ENCODE measurements around the gene LRCH1. TPM values are rescaled to one million over a fixed set of nuclear protein-coding genes. Genes with fewer than 3 reads are reported as not detected.

Gene LRCH1
- total and polyA plus RNA-seq, 2 donors (not counting 1 experiment from before 2014, with no cell fraction given): 12.0 to 12.4 TPM

DNA sequence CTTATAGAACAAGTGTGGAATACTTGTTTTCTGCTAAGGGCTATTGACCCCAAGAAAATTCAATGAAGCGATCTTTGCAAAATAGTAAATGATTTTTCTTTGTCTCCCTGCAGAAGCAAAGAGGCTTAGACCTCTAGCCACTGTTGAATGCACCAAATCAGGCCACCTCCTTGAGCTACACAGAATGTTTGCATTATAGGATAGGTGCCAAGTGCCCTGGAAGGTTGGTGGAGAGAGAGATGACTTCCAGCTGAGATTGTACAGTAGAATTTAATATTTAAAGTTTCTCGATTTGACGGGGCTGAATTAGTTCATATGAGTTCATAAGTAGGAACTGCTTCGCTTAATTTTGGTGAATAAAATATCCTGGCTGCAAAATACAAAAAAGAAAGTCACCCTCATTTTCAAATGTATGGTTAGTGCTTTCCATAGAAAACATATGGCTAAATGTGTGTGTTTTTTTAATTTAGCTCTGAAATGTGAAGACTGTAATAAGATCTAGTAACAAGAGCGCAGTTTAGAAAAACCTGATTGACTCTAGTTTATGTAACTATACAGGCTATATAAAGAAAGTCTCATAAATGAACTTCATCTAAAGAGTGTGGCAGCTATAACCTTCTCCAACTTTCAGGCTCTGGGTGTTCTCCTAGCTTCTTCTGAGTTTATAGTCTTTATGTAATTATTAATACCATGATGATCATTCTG is 41.6 kb downstream of the LRCH1 start:
- TF ChIP-seq CTCF (conservative IDR thresholded peaks at IDR 0.05 in 1 of 2, IDR thresholded peaks at IDR 0.05 in 1 of 2; ENCODE audit: low read depth in 1 of 2, low read length in 2 of 2) (no peak), EZH2 (IDR thresholded peaks at IDR 0.05; ENCODE audit: low read length, missing control alignments) (no peak)
- no peak for DNase-seq (ENCODE audit: low read depth in 2 of 2)
- Histone ChIP-seq H3K4me3 (replicated peaks in 1 of 4; ENCODE audit: control extremely low read depth in 1 of 4, insufficient read depth in 1 of 4, low read depth in 3 of 4, low read length in 4 of 4) (no peak overlapping the region), H3K27ac (ENCODE audit: insufficient read depth, low read length) (no peak overlapping the region), H4K20me1 (ENCODE audit: control insufficient read depth, extremely low read depth, insufficient read depth, low read length) (no peaks in the 10 kb centered on the region), H3K9me3 (ENCODE audit: control insufficient read depth, insufficient read depth, low read depth, low read length) (no peaks in the 10 kb centered on the region), H3K4me1 (ENCODE audit: control insufficient read depth, extremely low read depth, insufficient read depth, low read length) (peaks cover 3% of the 10 kb centered on the region), H3K79me2 (ENCODE audit: control insufficient read depth, insufficient read depth, low read length) (peaks cover 28% of the 10 kb centered on the region), H3K4me2 (ENCODE audit: extremely low read depth, insufficient read depth, low read length) (no peak overlapping the region), H3K27me3 (ENCODE audit: control insufficient read depth, insufficient read depth, low read length) (no peaks in the 10 kb centered on the region), H3K36me3 (ENCODE audit: control insufficient read depth, insufficient read depth, low read length) (no peaks in the 10 kb centered on the region), H2AFZ (ENCODE audit: low read length) (no peak overlapping the region), H3K9ac (ENCODE audit: insufficient read depth, low read length) (no peak overlapping the region)

DNA sequence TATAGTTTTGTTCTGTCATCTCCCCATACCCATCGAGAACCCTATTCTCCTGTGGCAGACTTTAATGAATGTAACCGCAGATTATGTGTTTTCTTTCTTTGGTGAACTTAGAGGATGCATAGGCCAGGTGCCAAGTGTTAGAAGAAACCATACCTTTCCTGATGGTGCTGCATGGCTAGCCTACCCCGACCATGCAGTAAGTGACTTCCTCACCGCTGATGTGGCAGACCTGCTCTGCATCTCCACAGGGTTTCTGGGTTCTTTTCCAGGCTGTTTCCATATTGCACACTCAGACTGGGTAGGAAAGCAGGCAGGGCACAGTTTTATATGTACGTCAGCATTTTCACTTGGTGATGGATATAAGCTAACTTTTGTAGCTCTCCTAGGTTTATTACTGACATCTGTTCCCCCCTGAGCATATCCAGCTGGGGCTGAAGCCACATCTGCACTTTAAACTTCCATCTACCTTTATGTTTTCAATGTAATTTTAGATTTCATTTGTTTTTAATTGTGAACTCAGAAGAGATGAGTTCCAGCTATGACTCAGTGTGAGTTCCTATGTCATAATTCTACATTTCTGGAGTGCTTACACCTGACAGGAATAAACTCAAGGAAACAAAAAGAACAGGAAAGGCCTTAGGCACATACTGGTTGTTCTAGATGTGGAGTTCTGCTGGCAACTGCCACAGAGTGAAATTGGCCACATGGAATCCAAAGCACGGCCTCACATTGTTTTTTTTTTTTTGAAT is 42.3 kb downstream of the LRCH1 start:
- Histone ChIP-seq H3K27ac (ENCODE audit: insufficient read depth, low read length) (no peak overlapping the region), H3K9me3 (ENCODE audit: control insufficient read depth, insufficient read depth, low read depth, low read length) (no peaks in the 10 kb centered on the region), H3K4me1 (ENCODE audit: control insufficient read depth, extremely low read depth, insufficient read depth, low read length) (peaks cover 6% of the 10 kb centered on the region), H3K9ac (ENCODE audit: insufficient read depth, low read length) (no peak overlapping the region), H3K27me3 (ENCODE audit: control insufficient read depth, insufficient read depth, low read length) (no peaks in the 10 kb centered on the region), H2AFZ (ENCODE audit: low read length) (no peak overlapping the region), H3K36me3 (ENCODE audit: control insufficient read depth, insufficient read depth, low read length) (no peaks in the 10 kb centered on the region), H3K4me3 (replicated peaks in 1 of 4; ENCODE audit: control extremely low read depth in 1 of 4, insufficient read depth in 1 of 4, low read depth in 3 of 4, low read length in 4 of 4) (no peak overlapping the region), H3K79me2 (ENCODE audit: control insufficient read depth, insufficient read depth, low read length) (peaks cover 28% of the 10 kb centered on the region), H3K4me2 (ENCODE audit: extremely low read depth, insufficient read depth, low read length) (no peak overlapping the region), H4K20me1 (ENCODE audit: control insufficient read depth, extremely low read depth, insufficient read depth, low read length) (no peaks in the 10 kb centered on the region)
- peak in 1 of 2 donors; percentile 49 for DNase-seq (ENCODE audit: low read depth in 2 of 2)
- TF ChIP-seq CTCF (conservative IDR thresholded peaks at IDR 0.05 in 1 of 2, IDR thresholded peaks at IDR 0.05 in 1 of 2; ENCODE audit: low read depth in 1 of 2, low read length in 2 of 2): no peak
- no peak for TF ChIP-seq EZH2 (IDR thresholded peaks at IDR 0.05; ENCODE audit: low read length, missing control alignments)

DNA sequence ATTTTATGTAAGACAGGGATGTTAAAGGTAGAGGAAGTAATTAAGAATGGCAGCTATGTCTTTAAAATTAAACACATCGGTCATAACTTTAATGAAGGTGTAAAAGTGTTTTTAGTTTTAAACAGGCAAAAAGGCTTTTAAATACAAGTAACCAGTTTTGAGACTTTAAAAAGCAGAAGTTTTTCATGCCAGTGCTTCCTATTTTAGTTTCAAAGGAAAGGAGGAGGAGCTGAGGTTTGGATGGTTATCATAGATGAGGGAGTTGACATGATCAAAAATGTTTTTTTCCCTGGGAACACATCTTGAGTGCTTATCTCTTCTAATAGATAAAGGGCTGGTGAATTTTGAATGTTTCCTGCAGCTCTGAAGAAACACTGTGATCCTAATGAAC is 42.9 kb downstream of the LRCH1 start:
- H3K4me1 ChIP-seq (ENCODE audit: control insufficient read depth, extremely low read depth, insufficient read depth, low read length): peaks cover 9% of the 10 kb centered on the region
- no peak for DNase-seq (ENCODE audit: low read depth in 2 of 2)
- no peaks in the 10 kb centered on the region for H3K36me3 ChIP-seq (ENCODE audit: control insufficient read depth, insufficient read depth, low read length)
- H2AFZ ChIP-seq (ENCODE audit: low read length): no peak overlapping the region
- peaks cover 28% of the 10 kb centered on the region for H3K79me2 ChIP-seq (ENCODE audit: control insufficient read depth, insufficient read depth, low read length)
- H3K27ac ChIP-seq (ENCODE audit: insufficient read depth, low read length): no peak overlapping the region
- no peaks in the 10 kb centered on the region for H3K9me3 ChIP-seq (ENCODE audit: control insufficient read depth, insufficient read depth, low read depth, low read length)
- no peak overlapping the region for H3K4me3 ChIP-seq (replicated peaks in 1 of 4; ENCODE audit: control extremely low read depth in 1 of 4, insufficient read depth in 1 of 4, low read depth in 3 of 4, low read length in 4 of 4)
- H3K9ac ChIP-seq (ENCODE audit: insufficient read depth, low read length): no peak overlapping the region
- H4K20me1 ChIP-seq (ENCODE audit: control insufficient read depth, extremely low read depth, insufficient read depth, low read length): no peaks in the 10 kb centered on the region
- no peaks in the 10 kb centered on the region for H3K27me3 ChIP-seq (ENCODE audit: control insufficient read depth, insufficient read depth, low read length)
- H3K4me2 ChIP-seq (ENCODE audit: extremely low read depth, insufficient read depth, low read length): no peak overlapping the region
- TF ChIP-seq EZH2 (IDR thresholded peaks at IDR 0.05; ENCODE audit: low read length, missing control alignments): no peak
- TF ChIP-seq CTCF (conservative IDR thresholded peaks at IDR 0.05 in 1 of 2, IDR thresholded peaks at IDR 0.05 in 1 of 2; ENCODE audit: low read depth in 1 of 2, low read length in 2 of 2): no peak

Measured in fibroblast of lung (primary cell).